ENCODE measurements around the gene CCDC6. TPM values are rescaled to one million over a fixed set of nuclear protein-coding genes. Genes with fewer than 3 reads are reported as not detected.
"Not testable (repeated sequence)": the region's sequence is repeated elsewhere in the genome, so short reads cannot be mapped to it uniquely, and the experiment has no call there.

The CCDC6 gene
- total RNA-seq, 1 experiment from 2014 or later, result 54.9 TPM

- TF ChIP-seq SIN3A (IDR thresholded peaks at IDR 0.05; ENCODE audit: low read depth) (no peak), ZBTB33 (IDR thresholded peaks at IDR 0.05; ENCODE audit: extremely low read depth, insufficient replicate concordance, low read length) (no peak), POLR2AphosphoS5 (IDR thresholded peaks at IDR 0.05; ENCODE audit: low read depth, low read length) (no peak), EGR1 (IDR thresholded peaks at IDR 0.05; ENCODE audit: low read depth) (no peak), CBX3 (IDR thresholded peaks at IDR 0.05; ENCODE audit: low read depth) (no peak), YY1 (IDR thresholded peaks at IDR 0.05; ENCODE audit: extremely low read depth, insufficient replicate concordance, low read depth, low read length) (no peak), EZH2 (IDR thresholded peaks at IDR 0.05) (no peak), ZNF274 (IDR thresholded peaks at IDR 0.05; ENCODE audit: low read depth, low read length) (no peak)
Measured at GRCh38 chr10:59885430-59886134, 20.8 kb downstream of the CCDC6 start (continued).

GRCh38 chr10:59884893-59885292, 21.5 kb downstream of the CCDC6 start:
- H3K27ac ChIP-seq (ENCODE audit: low read depth, low read length); H3K36me3 ChIP-seq (ENCODE audit: control insufficient read depth in 1 of 2, insufficient read depth in 2 of 2, low read length in 2 of 2); H3K4me3 ChIP-seq (replicated peaks in 1 of 2; ENCODE audit: low read depth in 1 of 2, low read length in 2 of 2); DNase-seq (ENCODE audit: low read depth, low spot score); ATAC-seq; BruUV-seq (replicated peaks); H4K20me1 ChIP-seq (ENCODE audit: insufficient read depth); intact Hi-C loops (cut with micrococcal nuclease); H3K9ac ChIP-seq (ENCODE audit: low read length); H2AFZ ChIP-seq (ENCODE audit: low read depth, low read length, poor library complexity, severe bottlenecking); H3K4me1 ChIP-seq (ENCODE audit: control insufficient read depth in 1 of 2, insufficient read depth in 2 of 2, low read length in 2 of 2); H3K9me3 ChIP-seq (ENCODE audit: control insufficient read depth in 1 of 2, insufficient read depth in 1 of 2, low read depth in 1 of 2, low read length in 2 of 2); H3K4me2 ChIP-seq (ENCODE audit: low read length); POLR2A ChIA-PET; H3K27me3 ChIP-seq (ENCODE audit: insufficient read depth, low read length); H3K9me2 ChIP-seq (ENCODE audit: insufficient read depth); RAD21 ChIA-PET (ENCODE audit: low non-redundant PET in 1 of 2, low total read pairs in 2 of 2, uncharacterized antibody in 2 of 2, unreplicated experiment in 2 of 2): not testable (repeated sequence)
- peaks cover 87% of the 10 kb centered on the region for H3K79me2 ChIP-seq (ENCODE audit: insufficient read depth, low read length)
- CTCF ChIA-PET, result interaction anchor here (0.7 kb wide), 1 partner anchor 21 kb away, joined by 4 read pairs; the partner anchor contains the start of gene CCDC6
